ENCODE measurements around the gene AATK.

Gene AATK

DNA sequence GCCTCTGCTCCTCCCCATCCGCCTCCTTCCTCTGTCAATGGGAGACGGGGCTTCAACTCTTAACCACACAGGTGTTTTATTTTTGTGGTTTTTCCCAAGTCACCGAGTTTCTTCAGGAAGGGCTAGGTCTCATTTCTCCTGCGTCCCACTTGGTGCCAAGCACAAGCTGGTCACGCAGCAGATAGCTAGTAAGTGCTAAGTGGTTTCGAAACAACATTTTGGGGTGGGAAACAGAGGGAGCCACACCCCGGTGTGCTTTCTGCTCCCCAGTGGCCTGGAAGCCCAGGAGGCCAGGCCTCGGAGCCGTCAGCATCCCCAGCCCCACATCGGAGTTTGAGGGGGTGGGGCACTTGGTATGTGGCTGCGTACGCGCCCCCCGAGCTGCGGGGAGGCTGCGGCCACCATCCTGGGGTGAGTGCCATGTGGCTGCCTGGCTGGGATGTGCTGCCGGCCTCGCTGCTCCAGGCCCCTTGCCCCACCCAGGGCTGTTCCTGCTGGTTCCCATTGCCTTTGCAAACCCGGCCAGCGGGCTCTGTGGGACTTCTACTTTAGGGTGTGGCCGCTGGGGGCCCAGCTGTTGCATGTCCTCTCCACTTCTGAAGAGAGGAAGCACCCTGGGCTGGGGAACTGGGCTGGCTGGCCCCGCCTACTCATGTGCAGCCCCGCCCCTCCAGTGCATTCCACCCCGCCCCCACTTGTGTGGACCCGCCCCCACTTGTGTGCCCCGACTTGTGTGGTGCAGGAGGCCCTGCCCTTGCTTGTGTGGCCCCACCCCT, 75.5 kb downstream of the AATK start:
- no peaks in the 10 kb centered on the region for H3K9me3 ChIP-seq
- H3K27me3 ChIP-seq: no peaks in the 10 kb centered on the region
- H3K27ac ChIP-seq: no peak overlapping the region
- peaks cover 0 to 30% (median 0%) of the 10 kb centered on the region in 3 donors for H3K36me3 ChIP-seq
- H3K4me3 ChIP-seq: no peak overlapping the region
- peaks cover 0 to 14% (median 12%) of the 10 kb centered on the region in 4 donors for H3K4me1 ChIP-seq
- TF ChIP-seq, protein P1, sequence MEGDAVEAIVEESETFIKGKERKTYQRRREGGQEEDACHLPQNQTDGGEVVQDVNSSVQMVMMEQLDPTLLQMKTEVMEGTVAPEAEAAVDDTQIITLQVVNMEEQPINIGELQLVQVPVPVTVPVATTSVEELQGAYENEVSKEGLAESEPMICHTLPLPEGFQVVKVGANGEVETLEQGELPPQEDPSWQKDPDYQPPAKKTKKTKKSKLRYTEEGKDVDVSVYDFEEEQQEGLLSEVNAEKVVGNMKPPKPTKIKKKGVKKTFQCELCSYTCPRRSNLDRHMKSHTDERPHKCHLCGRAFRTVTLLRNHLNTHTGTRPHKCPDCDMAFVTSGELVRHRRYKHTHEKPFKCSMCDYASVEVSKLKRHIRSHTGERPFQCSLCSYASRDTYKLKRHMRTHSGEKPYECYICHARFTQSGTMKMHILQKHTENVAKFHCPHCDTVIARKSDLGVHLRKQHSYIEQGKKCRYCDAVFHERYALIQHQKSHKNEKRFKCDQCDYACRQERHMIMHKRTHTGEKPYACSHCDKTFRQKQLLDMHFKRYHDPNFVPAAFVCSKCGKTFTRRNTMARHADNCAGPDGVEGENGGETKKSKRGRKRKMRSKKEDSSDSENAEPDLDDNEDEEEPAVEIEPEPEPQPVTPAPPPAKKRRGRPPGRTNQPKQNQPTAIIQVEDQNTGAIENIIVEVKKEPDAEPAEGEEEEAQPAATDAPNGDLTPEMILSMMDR (IDR thresholded peaks at IDR 0.05): no peak
- intact Hi-C loops (cut with DNase I; ENCODE audit: low total_unique reads): loop anchor here (5.0 kb wide), 1 partner anchor 53 kb away; the partner anchor contains the start of gene BAIAP2
- DNase-seq: peak; percentile 74 to 79

DNA sequence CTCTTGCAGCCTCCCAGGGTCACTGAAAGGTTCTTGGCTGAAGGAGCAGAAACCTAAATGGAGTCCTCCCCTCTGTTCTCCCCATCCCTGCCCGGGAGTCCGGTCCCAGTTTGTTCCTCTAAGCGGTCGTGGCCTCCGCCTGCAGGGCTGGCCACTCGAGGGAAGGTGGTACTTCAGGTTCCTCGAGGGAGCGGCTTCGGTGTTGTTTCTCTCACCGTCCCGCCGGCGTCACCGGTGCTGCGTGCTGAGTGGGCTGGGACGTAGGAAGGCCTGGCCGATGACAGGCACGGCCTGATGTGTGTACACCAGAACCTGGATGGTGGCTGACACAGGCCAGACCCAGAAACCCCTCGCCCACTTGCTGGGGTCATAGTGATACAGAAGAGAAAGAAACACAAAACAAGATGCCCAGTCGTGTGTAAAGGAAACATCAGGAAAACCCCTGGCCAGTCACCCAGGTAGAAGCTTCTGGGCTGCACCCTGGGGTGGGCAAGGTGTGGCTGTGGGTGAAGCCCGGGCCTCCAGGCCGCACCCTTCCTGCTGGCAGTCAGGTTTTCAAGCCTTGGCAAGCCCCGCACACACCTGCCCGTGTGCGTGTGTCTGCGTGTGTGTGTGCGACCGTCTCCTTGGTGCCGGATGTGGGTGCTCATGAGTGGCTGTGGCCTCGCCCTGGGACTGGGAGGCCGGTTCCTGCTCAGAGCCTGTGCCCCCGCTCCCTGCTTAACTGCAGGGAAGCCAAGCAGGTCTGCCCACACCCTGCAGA, 79.1 kb downstream of the AATK start:
- peaks cover 0 to 10% (median 0%) of the 10 kb centered on the region in 4 donors for H3K4me1 ChIP-seq
- H3K27me3 ChIP-seq: no peaks in the 10 kb centered on the region
- DNase-seq: no peak
- TF ChIP-seq, protein P1 (IDR thresholded peaks at IDR 0.05): no peak
- H3K9me3 ChIP-seq: no peaks in the 10 kb centered on the region
- no peak overlapping the region for H3K4me3 ChIP-seq
- H3K27ac ChIP-seq: no peak overlapping the region
- intact Hi-C loops (cut with DNase I; ENCODE audit: low total_unique reads): no loop called here
- H3K36me3 ChIP-seq: peaks cover 0 to 39% (median 0%) of the 10 kb centered on the region in 3 donors

DNA sequence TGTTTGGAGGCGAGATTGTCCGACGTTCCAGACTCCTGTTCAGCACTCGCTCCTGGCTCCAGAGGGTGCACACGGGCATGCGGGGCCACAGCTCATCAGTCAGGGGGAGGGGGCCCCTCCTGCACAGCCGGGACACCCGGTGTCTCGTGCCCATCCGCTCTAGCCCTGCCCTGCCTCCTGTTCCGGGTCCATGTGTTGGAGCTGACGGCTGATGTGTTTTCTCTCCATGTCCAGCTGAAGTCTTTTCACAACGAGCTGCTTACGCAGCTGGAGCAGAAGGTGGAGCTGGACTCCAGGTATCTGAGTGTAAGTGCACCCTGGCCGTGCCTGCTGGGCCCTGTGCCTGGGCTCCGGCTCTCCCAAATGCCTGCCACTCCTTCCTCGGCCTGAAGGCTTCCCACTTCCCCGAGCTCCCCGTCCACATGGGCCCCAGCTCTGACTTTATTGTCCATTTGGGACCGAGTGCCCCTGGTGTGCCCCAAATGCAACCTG, 80.6 kb downstream of the AATK start:
- no peak overlapping the region for H3K27ac ChIP-seq
- intact Hi-C loops (cut with DNase I; ENCODE audit: low total_unique reads): no loop called here

DNA sequence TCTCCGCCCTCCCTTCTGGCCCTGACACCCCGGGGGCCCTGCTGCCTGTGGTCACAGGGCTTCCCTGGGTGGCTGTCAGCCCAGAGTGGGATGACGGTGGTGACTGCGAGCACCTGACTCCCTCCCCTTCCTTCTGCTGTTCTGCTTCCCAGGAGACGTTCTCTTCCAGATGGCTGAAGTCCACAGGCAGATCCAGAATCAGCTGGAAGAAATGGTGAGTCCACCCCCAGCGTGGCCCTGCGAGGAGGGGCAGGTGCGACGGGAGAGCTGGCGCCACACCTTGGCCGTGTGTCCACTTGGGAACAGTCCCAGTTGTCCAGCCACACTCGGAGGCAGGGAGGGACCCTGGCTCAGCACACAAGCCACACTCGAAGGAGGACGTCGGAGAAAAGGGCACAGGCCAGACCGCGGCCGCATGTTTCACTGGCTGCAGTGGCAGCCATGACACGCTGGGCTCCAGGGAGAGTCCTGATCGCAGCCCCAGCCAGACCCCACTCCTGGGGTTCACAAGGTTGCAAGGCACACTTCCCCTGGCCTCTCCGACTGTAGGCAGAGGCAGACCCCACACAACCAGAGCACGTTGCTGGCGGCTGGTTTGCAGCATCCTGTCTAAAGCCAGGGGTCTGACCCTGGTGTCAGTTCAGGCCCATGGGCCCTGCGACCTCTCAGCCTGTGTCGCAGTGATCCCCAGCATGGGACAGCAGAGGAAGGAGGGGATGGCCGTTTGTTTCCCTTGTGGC, 81.2 kb downstream of the AATK start:
- H3K27ac ChIP-seq: no peak overlapping the region
- no peak overlapping the region for H3K4me3 ChIP-seq
- TF ChIP-seq, protein P1 (IDR thresholded peaks at IDR 0.05): no peak
- DNase-seq: no peak
- intact Hi-C loops (cut with DNase I; ENCODE audit: low total_unique reads): no loop called here
- peaks cover 0 to 39% (median 0%) of the 10 kb centered on the region in 3 donors for H3K36me3 ChIP-seq
- peaks cover 0 to 15% (median 0%) of the 10 kb centered on the region in 4 donors for H3K4me1 ChIP-seq
- peaks cover 0 to 6% of the 10 kb centered on the region in 2 donors for H3K27me3 ChIP-seq
- H3K9me3 ChIP-seq: no peaks in the 10 kb centered on the region

More for the DNA sequence above, 80.6 kb downstream of the AATK start:
- no peak overlapping the region for H3K4me3 ChIP-seq
- H3K4me1 ChIP-seq: peaks cover 0 to 15% (median 0%) of the 10 kb centered on the region in 4 donors
- peaks cover 0 to 3% of the 10 kb centered on the region in 2 donors for H3K27me3 ChIP-seq
- peaks cover 0 to 39% (median 0%) of the 10 kb centered on the region in 3 donors for H3K36me3 ChIP-seq
- no peaks in the 10 kb centered on the region for H3K9me3 ChIP-seq
- TF ChIP-seq, protein P1 (IDR thresholded peaks at IDR 0.05): no peak
- no peak for DNase-seq

DNA sequence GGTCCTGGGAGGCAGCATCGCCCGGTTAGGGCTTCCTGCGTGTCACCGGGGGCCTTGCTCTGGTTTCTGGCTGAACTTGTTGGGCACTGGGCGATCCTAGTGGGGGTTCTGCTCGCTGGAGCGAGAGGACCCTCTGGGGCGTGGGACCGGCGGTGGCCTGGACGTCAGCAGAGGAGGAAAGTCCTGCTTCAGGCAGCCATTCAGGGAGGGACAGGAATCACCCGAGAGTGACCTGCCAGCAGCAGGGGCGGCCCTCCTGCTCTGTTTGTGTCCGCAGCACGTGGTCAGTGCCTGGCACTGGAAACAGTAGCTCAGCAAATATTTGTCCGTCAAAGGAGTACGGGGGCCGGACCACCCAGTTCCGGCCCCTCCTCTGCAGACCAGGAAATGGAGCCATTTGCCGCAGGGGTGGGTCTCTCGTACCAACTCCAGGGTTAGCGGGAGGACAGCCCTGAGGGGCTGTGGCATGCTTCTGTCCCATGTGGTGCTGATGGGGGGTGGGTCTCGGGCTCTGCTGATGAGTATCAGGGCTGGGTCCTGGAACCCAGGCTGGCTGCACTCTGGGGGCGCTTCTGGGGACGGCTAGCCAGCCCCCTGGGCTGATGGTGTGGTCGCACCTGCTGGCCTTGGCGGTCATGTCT, 82.8 kb downstream of the AATK start:
- TF ChIP-seq, protein P1 (IDR thresholded peaks at IDR 0.05): no peak
- peaks cover 0 to 34% (median 0%) of the 10 kb centered on the region in 3 donors for H3K36me3 ChIP-seq

More for the DNA sequence above, 82.8 kb downstream of the AATK start:
- no peak for DNase-seq
- no peaks in the 10 kb centered on the region for H3K9me3 ChIP-seq
- peaks cover 0 to 22% of the 10 kb centered on the region in 2 donors for H3K27me3 ChIP-seq
- intact Hi-C loops (cut with DNase I; ENCODE audit: low total_unique reads): no loop called here
- H3K27ac ChIP-seq: no peak overlapping the region
- peaks cover 0 to 15% (median 0%) of the 10 kb centered on the region in 4 donors for H3K4me1 ChIP-seq
- no peak overlapping the region for H3K4me3 ChIP-seq
